K562 (cell line): ENCODE measurements around the gene CCN5. TPM values are rescaled to one million over a fixed set of nuclear protein-coding genes. Genes with fewer than 3 reads are reported as not detected.

Source experiments
- ATF6 ChIP-seq: sonication (generic); formaldehyde crosslinking; IDR thresholded peaks from 2 replicates; pipeline ENCODE4 v1.4.0; 2020; ENCODE audit warnings: mild to moderate bottlenecking, missing genetic modification reagents
- BRD9 ChIP-seq: fragments of 450-650 bp; IDR thresholded peaks from 2 replicates; pipeline ENCODE4 v1.6.1; 2018; ENCODE audit warnings: low read depth; ENCODE audit not compliant: partially characterized antibody
- FOXJ2 ChIP-seq: fragments of 200-800 bp; sonication (Bioruptor generic); IDR thresholded peaks from 2 replicates; pipeline ENCODE4 v1.6.1; 2016; ENCODE audit warnings: missing genetic modification characterization, missing compliant biosample characterization
- GTF2E2 ChIP-seq: fragments of 200-800 bp; sonication (Bioruptor generic); IDR thresholded peaks from 2 replicates; pipeline ENCODE4 v1.6.1; 2016; ENCODE audit warnings: missing genetic modification characterization, missing compliant biosample characterization
- HMG20B ChIP-seq: fragments of 250-450 bp; sonication (Bioruptor Pico); IDR thresholded peaks from 2 replicates; pipeline ENCODE4 v1.5.0; 2021; ENCODE audit warnings: mild to moderate bottlenecking
- IRF2 ChIP-seq: sonication (generic); formaldehyde crosslinking; IDR thresholded peaks from 2 replicates; pipeline ENCODE4 v1.8.1; 2022; ENCODE audit warnings: mild to moderate bottlenecking, missing genetic modification reagents
- NFYB ChIP-seq: IDR thresholded peaks from 2 replicates; pipeline ENCODE4 v1.6.1; 2011; ENCODE audit warnings: mild to moderate bottlenecking, moderate library complexity; ENCODE audit not compliant: insufficient read length; ENCODE audit errors: extremely low read depth
- PRPF4 ChIP-seq: fragments of 200-400 bp; formaldehyde crosslinking; IDR thresholded peaks from one replicate; pipeline ENCODE4 v1.6.1; 2017; ENCODE audit warnings: low read length, low read depth, mild to moderate bottlenecking; ENCODE audit not compliant: insufficient read depth, poor library complexity, severe bottlenecking
- SP1 ChIP-seq: sonication (generic); formaldehyde crosslinking; IDR thresholded peaks from 2 replicates; pipeline ENCODE4 v1.8.1; 2022; ENCODE audit warnings: mild to moderate bottlenecking, missing genetic modification reagents
- TAF9B ChIP-seq: fragments of 450-650 bp; IDR thresholded peaks from 2 replicates; pipeline ENCODE4 v1.6.1; 2018; ENCODE audit warnings: mild to moderate bottlenecking; ENCODE audit not compliant: partially characterized antibody
- THAP7 ChIP-seq: fragments of 250-450 bp; sonication (Bioruptor Pico); IDR thresholded peaks from 2 replicates; pipeline ENCODE4 v1.5.0; 2021
- ZNF12 ChIP-seq: sonication (generic); formaldehyde crosslinking; IDR thresholded peaks from 2 replicates; pipeline ENCODE4 v1.4.0; 2020; ENCODE audit warnings: mild to moderate bottlenecking, missing genetic modification reagents
- ZNF143 ChIP-seq: sonication (generic); formaldehyde crosslinking; IDR thresholded peaks from 2 replicates; pipeline ENCODE4 v1.9.0; 2022; ENCODE audit warnings: mild to moderate bottlenecking, missing genetic modification reagents
- ZNF584 ChIP-seq: fragments of 200-800 bp; sonication (Bioruptor generic); IDR thresholded peaks from 2 replicates; pipeline ENCODE4 v1.6.1; 2016; ENCODE audit warnings: low read depth, mild to moderate bottlenecking, missing genetic modification characterization, missing compliant biosample characterization
- ZNF79 ChIP-seq: fragments of 250-450 bp; sonication (Bioruptor Pico); IDR thresholded peaks from 2 replicates; pipeline ENCODE4 v1.4.0; 2020; ENCODE audit warnings: low read depth, mild to moderate bottlenecking, moderate library complexity
- polyA plus RNA-seq, 8 experiments: library from polyadenylated mRNA; depleted of rRNA in 4 of 8; stranded (reverse) in 5 of 8; unstranded in 3 of 8; fragments of >200 nt; fragmentation: Nextera tagmentation in 2 of 8; fragmentation: Illumina TruSeq in 1 of 8; extraction: Ambion mirVana in 2 of 8; extraction: Trizol in 1 of 8; gene quantifications; 2 replicates each; pipeline versions ENCODE4 v1.2.1 to v1.2.3, GENCODE V29; 2011 to 2014; ENCODE audit warnings: inconsistent platforms in 1 of 8, missing spikeins in 1 of 8
- total RNA-seq, 7 experiments: library from RNA; depleted of rRNA in 6 of 7; stranded (reverse); fragments of >200 nt in 6 of 7; fragmentation: Illumina TruSeq in 2 of 7; extraction: Trizol in 2 of 7; gene quantifications; 2 replicates each; pipeline versions ENCODE4 v1.2.1 to v1.2.3, GENCODE V29; 2011 to 2021; ENCODE audit warnings: low replicate concordance in 1 of 7
- TF ChIP-seq, protein P1 (sequence below), 2 experiments: fragments of 150-350 bp in 1 of 2; IDR thresholded peaks; 2 replicates each; pipeline ENCODE4 v1.6.1; 2012 to 2016; ENCODE audit warnings: low read depth in 2 of 2, low read length in 2 of 2, mild to moderate bottlenecking in 1 of 2, moderate library complexity in 1 of 2
- TF ChIP-seq, protein P2 (sequence below): fragments of 250-450 bp; sonication (Bioruptor Pico); IDR thresholded peaks from 2 replicates; pipeline ENCODE4 v1.4.0; 2020; ENCODE audit warnings: mild to moderate bottlenecking, moderate library complexity, borderline replicate concordance
- TF ChIP-seq, protein P3 (sequence below): fragments of 250-450 bp; sonication (Bioruptor Pico); IDR thresholded peaks from 2 replicates; pipeline ENCODE4 v1.5.0; 2020; ENCODE audit warnings: mild to moderate bottlenecking, borderline replicate concordance

CCN5 gene
- total and polyA plus RNA-seq, 9 of the 15 experiments (the other 6 are each of a cell fraction or from before 2014, with no cell fraction given) = not detected

DNA sequence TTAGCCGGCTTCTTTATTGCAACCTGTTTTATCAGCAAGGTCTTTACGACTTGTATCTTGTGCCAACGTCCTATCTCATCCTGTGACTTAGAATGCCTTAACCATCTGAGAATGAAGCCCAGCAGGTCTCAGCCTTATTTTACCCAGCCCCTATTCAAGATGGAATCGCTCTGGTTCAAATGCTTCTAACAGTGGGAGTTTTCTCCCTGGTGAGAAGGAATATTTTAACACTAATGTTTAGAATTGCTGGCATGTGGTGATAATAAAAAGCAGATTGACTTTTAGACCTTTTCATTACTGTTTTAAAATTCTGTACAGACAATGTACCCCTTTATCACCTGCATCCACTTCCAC is 20.6 kb downstream of the CCN5 start (continued):
- TF ChIP-seq, protein P1, sequence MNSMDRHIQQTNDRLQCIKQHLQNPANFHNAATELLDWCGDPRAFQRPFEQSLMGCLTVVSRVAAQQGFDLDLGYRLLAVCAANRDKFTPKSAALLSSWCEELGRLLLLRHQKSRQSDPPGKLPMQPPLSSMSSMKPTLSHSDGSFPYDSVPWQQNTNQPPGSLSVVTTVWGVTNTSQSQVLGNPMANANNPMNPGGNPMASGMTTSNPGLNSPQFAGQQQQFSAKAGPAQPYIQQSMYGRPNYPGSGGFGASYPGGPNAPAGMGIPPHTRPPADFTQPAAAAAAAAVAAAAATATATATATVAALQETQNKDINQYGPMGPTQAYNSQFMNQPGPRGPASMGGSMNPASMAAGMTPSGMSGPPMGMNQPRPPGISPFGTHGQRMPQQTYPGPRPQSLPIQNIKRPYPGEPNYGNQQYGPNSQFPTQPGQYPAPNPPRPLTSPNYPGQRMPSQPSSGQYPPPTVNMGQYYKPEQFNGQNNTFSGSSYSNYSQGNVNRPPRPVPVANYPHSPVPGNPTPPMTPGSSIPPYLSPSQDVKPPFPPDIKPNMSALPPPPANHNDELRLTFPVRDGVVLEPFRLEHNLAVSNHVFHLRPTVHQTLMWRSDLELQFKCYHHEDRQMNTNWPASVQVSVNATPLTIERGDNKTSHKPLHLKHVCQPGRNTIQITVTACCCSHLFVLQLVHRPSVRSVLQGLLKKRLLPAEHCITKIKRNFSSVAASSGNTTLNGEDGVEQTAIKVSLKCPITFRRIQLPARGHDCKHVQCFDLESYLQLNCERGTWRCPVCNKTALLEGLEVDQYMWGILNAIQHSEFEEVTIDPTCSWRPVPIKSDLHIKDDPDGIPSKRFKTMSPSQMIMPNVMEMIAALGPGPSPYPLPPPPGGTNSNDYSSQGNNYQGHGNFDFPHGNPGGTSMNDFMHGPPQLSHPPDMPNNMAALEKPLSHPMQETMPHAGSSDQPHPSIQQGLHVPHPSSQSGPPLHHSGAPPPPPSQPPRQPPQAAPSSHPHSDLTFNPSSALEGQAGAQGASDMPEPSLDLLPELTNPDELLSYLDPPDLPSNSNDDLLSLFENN (IDR thresholded peaks at IDR 0.05; ENCODE audit: low read depth in 2 of 2, low read length in 2 of 2) = no peak
- TF ChIP-seq NFYB (no peak), ZNF584 (peak; percentile 76; the same call in 1 of the 2 replicates), ZNF143 (CRISPR knock-in tag) (no peak), HMG20B (CRISPR knock-in tag) (no peak), ZNF79 (CRISPR knock-in tag) (no peak), IRF2 (CRISPR knock-in tag) (no peak), SP1 (CRISPR knock-in tag) (no peak), BRD9 (no peak), THAP7 (CRISPR knock-in tag) (no peak), PRPF4 (no peak), ZNF12 (CRISPR knock-in tag) (no peak), GTF2E2 (no peak), ATF6 (CRISPR knock-in tag) (no peak; the same call in 1 of the 2 replicates), FOXJ2 (tag) (0 out of 2 replicates have a peak, but pooled peaks have one; percentile 20), TAF9B (no peak)
- TF ChIP-seq, protein P2, sequence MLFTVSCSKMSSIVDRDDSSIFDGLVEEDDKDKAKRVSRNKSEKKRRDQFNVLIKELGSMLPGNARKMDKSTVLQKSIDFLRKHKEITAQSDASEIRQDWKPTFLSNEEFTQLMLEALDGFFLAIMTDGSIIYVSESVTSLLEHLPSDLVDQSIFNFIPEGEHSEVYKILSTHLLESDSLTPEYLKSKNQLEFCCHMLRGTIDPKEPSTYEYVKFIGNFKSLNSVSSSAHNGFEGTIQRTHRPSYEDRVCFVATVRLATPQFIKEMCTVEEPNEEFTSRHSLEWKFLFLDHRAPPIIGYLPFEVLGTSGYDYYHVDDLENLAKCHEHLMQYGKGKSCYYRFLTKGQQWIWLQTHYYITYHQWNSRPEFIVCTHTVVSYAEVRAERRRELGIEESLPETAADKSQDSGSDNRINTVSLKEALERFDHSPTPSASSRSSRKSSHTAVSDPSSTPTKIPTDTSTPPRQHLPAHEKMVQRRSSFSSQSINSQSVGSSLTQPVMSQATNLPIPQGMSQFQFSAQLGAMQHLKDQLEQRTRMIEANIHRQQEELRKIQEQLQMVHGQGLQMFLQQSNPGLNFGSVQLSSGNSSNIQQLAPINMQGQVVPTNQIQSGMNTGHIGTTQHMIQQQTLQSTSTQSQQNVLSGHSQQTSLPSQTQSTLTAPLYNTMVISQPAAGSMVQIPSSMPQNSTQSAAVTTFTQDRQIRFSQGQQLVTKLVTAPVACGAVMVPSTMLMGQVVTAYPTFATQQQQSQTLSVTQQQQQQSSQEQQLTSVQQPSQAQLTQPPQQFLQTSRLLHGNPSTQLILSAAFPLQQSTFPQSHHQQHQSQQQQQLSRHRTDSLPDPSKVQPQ (CRISPR knock-in tag) = no peak
- TF ChIP-seq, protein P3, sequence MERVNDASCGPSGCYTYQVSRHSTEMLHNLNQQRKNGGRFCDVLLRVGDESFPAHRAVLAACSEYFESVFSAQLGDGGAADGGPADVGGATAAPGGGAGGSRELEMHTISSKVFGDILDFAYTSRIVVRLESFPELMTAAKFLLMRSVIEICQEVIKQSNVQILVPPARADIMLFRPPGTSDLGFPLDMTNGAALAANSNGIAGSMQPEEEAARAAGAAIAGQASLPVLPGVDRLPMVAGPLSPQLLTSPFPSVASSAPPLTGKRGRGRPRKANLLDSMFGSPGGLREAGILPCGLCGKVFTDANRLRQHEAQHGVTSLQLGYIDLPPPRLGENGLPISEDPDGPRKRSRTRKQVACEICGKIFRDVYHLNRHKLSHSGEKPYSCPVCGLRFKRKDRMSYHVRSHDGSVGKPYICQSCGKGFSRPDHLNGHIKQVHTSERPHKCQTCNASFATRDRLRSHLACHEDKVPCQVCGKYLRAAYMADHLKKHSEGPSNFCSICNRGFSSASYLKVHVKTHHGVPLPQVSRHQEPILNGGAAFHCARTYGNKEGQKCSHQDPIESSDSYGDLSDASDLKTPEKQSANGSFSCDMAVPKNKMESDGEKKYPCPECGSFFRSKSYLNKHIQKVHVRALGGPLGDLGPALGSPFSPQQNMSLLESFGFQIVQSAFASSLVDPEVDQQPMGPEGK (CRISPR knock-in tag) = no peak
